NCI-H526 (cell line): ENCODE results near the gene CNOT1.
"Not testable (repeated sequence)": the region's sequence is repeated elsewhere in the genome, so short reads cannot be mapped to it uniquely, and the experiment has no call there.

Source experiments
- DNase-seq, 2 experiments: peaks; one replicate each; lab custom pipeline; 2025; lab: John Stamatoyannopoulos, UW

CNOT1 gene

GRCh38 chr16:58582133-58582532 is 47.5 kb downstream of the CNOT1 start:
- DNase-seq: no peak

- DNase-seq: no peak
These were observed 50.0 kb downstream of the CNOT1 start for GRCh38 chr16:58579587-58579986.

- no peak for DNase-seq
These were observed 51.0 kb downstream of the CNOT1 start for GRCh38 chr16:58578642-58579041.

GRCh38 chr16:58577141-58577540 is 52.5 kb downstream of the CNOT1 start:
- DNase-seq: no peak

DNA sequence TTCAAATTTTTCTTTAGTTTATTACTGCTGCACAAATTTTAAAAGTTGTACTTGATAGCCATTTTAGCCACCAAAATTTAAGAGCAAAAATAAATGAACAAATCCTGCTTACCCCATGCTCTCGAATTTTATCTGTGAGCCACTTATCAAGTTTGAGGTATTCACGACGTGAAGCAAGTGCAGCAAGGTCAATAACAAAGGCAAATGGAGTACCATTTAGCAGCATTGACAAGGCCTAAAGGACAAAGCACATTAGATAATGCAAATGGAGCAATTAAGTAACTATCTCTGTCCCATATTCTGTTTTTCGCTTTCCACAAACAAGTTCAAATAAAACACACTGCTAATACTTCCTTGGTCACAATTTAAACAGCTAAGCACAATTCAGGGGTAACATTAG is 54.7 kb downstream of the CNOT1 start:
- no peak for DNase-seq

DNA sequence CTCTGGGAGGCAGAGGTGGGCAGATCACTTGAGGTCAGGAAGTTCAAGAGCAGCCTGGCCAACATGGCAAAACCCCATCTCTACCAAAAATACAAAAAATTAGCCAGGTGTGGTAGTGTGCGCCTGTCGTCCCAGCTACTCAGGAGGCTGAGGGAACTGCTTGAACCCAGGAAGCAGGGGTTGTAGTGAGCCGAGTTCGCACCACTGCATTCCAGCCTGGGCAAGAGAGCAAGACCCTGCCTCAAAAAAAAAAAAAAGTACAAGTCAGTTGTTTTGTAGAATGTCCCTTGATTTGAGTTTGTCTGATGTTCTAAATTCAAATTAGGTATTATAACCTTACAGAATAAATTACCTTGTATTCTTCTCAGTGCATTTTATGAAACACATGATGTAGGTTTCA is 63.9 kb downstream of the CNOT1 start:
- not testable (repeated sequence) for DNase-seq

DNA sequence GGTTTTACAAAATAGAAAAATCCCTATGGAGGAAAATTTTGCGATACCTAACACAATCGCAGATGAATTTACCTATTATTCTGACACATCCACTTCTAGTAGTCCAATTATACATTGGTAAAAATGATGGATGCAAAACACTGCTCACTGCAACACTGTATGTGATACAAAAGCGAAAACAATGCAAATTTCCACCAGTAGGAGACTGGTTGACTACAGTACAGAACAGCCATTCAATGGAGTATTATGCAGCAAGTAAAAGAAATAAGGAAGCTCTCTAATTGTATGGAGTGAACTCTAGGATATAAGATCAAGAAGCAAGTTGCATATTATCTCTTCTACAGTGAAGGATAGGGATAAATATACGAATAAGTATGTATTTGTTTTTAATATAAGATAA is 65.9 kb downstream of the CNOT1 start:
- no peak for DNase-seq

DNA sequence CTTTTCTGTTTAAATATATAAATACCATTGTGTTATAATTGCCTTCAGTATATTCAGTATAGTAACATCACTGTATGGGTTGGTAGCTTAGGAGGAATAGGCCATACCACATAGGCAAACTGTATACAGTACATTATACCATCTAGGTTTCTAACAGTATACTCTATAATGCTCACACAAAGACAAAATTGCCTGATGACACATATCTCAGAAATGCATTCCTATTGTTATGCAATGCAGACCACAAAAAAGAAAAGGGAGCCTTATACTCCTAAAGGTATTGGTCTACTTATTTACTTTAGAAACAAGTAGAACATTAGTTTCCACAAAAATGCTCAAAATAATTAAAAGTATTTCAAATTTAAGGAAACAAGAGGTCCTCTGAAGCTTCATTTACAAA is 66.4 kb downstream of the CNOT1 start:
- no peak for DNase-seq

DNA sequence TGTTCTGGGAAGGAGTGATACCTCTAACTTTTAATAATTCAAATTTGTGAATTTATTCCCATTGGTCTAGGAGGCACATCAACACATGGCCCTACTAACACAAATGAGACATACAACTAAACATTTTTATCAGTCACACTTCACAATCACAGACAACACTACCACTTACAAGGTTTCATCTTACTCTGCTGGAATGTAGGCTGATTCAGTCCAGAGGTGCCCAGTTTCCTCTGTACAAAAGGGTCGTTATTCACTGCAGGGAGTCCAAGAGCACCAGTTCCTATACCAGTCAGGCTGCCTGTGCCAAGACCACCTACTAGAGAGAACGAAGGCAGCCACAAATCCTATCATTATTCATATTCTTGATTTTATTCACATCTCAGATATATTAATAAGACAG is 72.9 kb downstream of the CNOT1 start:
- DNase-seq: no peak

GRCh38 chr16:58551496-58551895 is 78.1 kb downstream of the CNOT1 start:
- no peak for DNase-seq

GRCh38 chr16:58548378-58548777 is 81.2 kb downstream of the CNOT1 start:
- DNase-seq: no peak

- DNase-seq: no peak
These were observed 85.9 kb downstream of the CNOT1 start for GRCh38 chr16:58543685-58544084.

DNA sequence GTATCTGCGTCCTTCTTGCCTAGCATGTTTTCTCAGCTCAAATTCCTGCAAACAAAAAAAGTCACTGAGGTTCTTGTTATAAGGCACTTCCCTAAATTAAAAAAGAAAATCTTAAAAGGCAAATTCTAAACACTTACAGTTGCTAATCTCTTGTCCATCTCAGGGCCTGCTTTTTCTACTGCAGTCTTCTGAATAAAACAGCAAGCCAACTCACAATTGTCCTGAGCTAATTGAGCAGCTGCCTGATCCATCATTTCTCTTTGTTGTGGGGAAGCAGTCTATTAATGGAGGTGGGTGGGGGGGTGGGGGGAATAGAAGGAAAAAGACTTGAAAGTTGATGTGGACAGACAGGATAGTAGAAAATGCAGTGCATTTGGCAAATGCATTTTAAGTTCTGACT is 87.3 kb downstream of the CNOT1 start:
- no peak for DNase-seq

DNA sequence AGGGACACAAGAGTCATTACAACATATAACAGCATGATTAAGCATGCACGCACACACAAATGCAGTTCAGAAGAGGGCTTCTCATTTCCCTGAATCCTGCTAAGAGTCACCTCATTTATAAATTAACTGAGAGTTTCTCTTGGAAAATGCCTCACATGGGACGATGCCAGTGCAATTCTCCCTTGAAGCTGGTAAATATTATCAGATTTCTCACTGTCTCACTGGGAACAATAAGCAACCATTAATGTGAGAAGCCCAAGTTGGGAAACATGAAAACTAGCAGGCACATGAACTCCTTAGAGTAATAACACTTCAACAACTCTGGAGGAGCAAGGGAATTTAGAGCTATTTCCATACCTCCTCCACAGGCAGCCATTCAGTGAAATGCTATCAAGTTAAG is 87.9 kb downstream of the CNOT1 start:
- DNase-seq: no peak

GRCh38 chr16:58537124-58537906 is 92.3 kb downstream of the CNOT1 start:
- DNase-seq: no peak

- DNase-seq: no peak
These were observed 93.3 kb downstream of the CNOT1 start for GRCh38 chr16:58536278-58536677.

- no peak for DNase-seq
These were observed 94.5 kb downstream of the CNOT1 start for GRCh38 chr16:58535100-58535499.

DNA sequence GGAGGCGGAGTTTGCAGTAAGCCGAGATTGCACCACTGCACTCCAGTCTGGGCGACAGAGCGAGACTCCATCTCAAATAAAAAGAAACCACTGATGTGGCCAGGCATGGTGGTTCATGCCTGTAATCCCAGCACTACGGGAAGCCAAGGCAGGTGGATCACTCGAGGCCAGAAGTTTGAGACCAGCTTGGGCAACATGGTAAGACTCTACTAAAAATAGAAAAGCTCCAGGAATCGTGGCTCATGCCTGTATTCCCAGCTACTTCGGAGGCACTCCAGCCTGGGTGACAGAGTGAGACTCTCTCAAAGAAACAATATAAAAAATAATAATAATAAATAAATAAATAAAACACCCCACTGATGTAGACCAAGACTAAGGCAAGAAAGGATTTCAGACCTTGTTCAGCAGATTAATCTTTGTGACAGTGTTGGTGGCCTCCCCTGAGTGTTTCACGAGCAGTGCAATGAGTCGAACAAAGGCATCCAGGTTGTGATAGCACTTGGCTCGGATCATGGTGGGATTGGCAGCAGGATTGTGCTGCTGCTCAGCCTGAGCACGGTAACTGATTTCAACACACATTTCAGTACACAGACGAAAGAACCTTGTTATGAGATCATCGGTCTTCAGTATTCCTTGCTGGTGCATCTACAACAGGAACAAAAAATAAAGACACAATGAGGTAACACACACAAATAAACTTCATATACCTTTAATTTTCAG is 95.7 kb downstream of the CNOT1 start:
- DNase-seq: no peak

DNA sequence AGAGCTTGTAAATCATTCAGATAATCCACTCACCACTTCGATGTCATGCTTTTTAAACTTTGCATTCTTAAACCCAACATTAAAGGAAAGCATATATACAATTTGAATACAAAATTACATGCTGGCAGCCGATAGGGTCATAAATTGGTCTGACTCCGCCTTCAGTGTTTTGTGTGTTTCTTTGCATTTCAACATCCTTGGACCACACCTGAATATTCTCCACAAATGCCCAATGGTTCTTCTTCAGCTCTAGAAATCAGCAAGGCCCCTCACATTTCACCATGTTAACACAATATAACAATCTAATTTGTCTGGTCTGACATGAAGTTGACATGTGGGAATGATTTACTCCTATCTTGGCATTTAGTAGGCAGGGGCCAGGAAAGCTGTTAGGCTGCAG is 97.2 kb downstream of the CNOT1 start:
- DNase-seq: no peak

DNA sequence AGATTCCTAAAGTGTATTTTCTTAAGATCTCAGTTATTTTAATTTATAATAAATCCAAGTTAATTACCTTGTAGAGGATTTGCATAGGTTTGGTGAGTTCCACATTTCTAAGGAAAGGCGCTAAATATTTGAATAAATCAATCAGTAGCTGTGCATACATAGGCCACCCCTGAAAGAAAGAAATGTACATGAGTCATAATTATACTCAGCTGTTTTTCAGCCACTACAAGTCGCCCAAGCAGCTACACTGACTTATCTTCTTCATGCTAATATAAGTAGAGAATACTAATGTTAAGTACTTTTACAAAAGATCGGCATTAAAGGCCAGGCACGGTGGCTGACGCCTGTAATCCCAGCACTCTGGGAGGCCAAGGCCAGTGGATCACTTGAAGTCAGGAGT is 99.4 kb downstream of the CNOT1 start:
- no peak for DNase-seq

DNA sequence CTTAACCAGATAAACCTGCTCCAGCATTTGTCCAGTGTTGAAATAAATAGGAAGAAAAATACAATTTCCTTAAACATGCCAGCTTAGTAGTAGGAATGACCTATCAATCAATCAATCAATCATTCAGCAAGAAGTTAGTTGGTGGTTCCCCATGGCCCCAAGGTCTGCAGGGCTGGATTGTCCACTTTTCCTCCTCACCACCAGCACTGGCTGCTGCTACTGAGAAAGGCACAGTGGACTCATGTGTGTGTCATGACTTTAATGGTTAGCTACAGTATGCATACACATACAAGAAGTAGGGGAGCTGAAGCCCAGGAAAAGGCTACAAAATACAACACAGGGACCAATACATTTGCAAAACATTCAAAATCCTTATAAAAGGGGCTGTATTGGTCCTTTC is 109.9 kb downstream of the CNOT1 start:
- DNase-seq: no peak

DNA sequence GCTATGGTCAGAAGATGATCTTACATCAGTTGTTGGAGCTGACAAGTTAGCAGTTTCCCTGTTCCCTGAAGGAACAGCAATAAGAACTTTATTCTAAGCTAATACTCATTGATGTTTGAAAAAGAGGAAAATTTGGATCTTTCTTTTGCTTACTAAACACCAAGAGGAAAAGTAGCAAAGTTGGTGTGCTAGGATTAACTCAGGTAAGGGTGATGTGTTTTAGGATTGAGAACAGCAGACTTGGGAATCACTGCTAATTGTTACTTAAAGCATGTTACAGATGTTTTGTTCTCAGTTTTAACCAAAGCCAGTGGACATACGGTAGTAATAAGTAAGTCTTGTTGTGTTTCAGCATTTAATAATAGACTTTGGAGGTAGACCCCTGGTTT is 110.7 kb downstream of the CNOT1 start:
- DNase-seq: no peak

- DNase-seq: no peak
These were observed 111.3 kb downstream of the CNOT1 start for GRCh38 chr16:58518083-58518979.
